NCI-H460 (cell line): ENCODE results near the gene FTO. TPM values are rescaled to one million over a fixed set of nuclear protein-coding genes. Genes with fewer than 3 reads are reported as not detected.
"Not testable (repeated sequence)": the region's sequence is repeated elsewhere in the genome, so short reads cannot be mapped to it uniquely, and the experiment has no call there.

Experiments
- DNase-seq: peaks from one replicate; pipeline ENCODE4 v3.0.0-alpha.2; 2016; ENCODE audit warnings: low read depth; ENCODE audit errors: extremely low read depth
- polyA plus RNA-seq: library from polyadenylated mRNA; depleted of rRNA; stranded (reverse); fragments of >200 nt; gene quantifications from 2 replicates; pipeline ENCODE4 v1.2.3, GENCODE V29; 2014; cell fraction: nucleus; rRNA removed
- total RNA-seq: library from RNA; depleted of rRNA; stranded (reverse); fragments of >200 nt; shearing (Covaris generic); gene quantifications from 2 replicates; pipeline ENCODE4 v1.2.3, GENCODE V29; 2014; rRNA removed

FTO gene
- total RNA-seq = 39.7 and 41.2 TPM in 2 replicates
- polyA plus RNA-seq = 22.5 and 32.5 TPM in 2 replicates

GRCh38 chr16:53703590-53704444, at the start of gene FTO, which contains the start of gene RPGRIP1L:
TSS of gene FTO (plus strand) at chr16:53704156.
TSS of gene RPGRIP1L (minus strand) at chr16:53703859. CDS start at chr16:53700723, 3,136 bp downstream.
- peak; percentile 98 for DNase-seq

GRCh38 chr16:53654946-53655345, 49.0 kb upstream of the FTO start:
- DNase-seq = no peak

DNA sequence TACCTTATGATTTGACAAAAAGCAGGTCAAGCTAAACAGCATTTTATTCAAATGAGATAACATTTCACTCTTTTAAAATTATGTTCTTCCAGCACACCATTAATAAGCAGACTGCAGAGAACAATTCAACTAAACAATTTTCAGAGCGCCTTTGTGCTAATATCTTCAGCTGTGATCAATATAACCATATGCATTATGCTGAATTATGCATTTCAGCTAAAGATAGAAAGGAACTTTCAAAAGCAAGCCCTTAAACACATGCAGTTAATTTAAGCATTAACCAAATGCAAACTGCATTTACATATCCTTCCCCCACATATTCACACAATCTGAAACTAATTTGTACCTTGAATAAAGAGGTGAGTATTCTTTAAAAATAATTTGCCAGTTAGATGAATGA, 41.9 kb upstream of the FTO start:
- no peak for DNase-seq

- no peak for DNase-seq
These were observed 39.1 kb upstream of the FTO start for GRCh38 chr16:53664724-53665345.

GRCh38 chr16:53666786-53667415, 37.1 kb upstream of the FTO start:
- DNase-seq = no peak

DNA sequence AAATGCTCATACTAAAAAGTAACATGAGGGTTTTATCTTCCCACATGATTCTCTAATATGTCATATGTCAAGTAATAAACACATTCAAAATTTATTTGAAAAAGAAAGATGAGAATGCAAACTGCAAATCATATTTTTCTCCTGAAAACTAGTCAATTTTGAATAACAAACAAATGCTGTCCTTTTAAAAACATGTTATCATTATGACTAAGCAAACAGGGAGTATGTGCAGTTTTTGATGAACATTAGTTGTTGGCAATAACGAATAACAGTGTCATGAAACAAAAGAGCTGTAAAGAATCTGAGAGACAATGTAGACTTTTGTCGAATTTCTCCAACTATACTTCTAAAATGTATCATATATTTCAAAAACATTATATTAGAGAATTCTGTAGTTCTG, 35.1 kb upstream of the FTO start:
- peak; percentile 24 for DNase-seq

DNA sequence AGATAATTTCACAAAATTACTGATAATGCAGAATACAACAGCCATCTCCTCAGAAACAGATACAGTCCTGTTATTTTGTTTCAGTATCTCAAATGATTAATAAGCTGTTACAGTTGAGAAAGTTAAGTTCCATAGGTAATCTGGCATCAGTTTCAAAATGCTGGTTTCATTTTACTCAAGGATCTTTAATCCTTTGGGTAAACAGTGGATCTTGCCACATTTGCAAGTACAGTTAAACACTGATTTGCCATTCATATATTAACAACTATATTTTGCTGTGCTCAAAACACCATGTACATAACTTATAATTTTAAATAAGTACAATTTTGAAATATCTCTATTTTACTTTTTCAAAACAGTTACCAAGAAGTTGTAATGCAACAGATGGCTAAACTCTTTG, 31.5 kb upstream of the FTO start:
- DNase-seq = no peak

- DNase-seq = no peak
These were observed 30.8 kb upstream of the FTO start for GRCh38 chr16:53673189-53673588.

- no peak for DNase-seq
These were observed 25.8 kb upstream of the FTO start for GRCh38 chr16:53678155-53678554.

GRCh38 chr16:53678756-53679343, 25.1 kb upstream of the FTO start:
- DNase-seq = no peak

GRCh38 chr16:53680756-53681155, 23.2 kb upstream of the FTO start:
- DNase-seq = no peak

DNA sequence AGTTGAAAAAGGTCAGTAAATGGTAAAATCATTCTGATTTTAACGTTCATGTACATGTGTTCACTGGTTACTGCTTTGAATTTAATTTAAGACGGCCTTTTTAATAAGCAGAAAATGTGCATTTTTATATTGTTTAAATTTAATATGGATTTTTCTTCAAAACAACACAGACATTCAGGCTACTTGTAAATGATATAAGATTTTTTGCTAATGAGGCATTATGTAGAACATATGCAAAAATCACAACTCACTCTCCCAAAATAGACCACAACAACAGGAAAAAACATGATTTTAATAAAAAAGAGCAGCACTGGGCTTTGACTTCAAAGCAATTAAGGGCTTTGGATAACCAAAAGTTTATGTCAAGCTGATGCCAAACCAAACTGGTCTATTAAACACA, 22.6 kb upstream of the FTO start:
- DNase-seq = no peak

DNA sequence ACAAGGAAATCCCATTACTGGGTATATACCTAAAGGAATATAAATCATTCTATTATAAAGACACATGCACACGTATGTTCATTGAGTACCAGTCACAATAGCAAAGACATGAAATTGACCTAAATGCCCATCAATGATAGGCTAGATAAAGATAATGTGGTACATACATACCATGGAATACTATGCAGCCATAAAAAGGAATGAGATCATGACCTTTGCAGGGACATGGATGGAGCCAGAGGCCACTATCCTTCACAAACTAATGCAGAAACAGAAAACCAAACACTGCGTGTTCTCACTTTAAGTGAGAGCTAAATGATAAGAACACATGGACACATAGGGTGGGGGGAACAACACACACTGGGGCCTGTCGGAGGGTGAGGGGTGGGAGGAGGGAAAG, 18.6 kb upstream of the FTO start:
- not testable (repeated sequence) for DNase-seq

DNA sequence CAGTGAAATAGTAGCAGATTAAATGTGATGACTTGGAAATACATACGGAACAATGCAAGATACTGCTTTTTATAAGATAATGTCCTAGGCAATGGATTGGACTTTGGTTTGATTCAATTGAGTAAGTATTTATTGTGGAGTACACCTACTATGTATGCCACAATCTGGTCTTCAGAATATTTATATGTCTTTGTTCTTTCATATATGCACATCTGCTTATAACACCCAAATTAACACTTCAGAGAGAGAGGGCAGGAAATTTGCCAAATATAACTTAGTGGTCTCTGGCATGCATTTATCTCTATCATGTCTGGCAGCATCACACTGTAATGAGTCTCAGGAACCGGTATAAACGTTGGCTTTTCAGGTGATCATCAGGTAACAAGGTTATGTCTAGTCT, 17.2 kb upstream of the FTO start:
- DNase-seq = no peak

- DNase-seq = no peak
These were observed 14.3 kb upstream of the FTO start for GRCh38 chr16:53689636-53690035.

- DNase-seq = no peak
These were observed 13.2 kb upstream of the FTO start for GRCh38 chr16:53690771-53691170.

GRCh38 chr16:53692146-53692545, 11.8 kb upstream of the FTO start:
- peak; percentile 58 for DNase-seq

GRCh38 chr16:53693320-53693719, 10.6 kb upstream of the FTO start:
- no peak for DNase-seq

GRCh38 chr16:53695070-53695469, 8.9 kb upstream of the FTO start:
- no peak for DNase-seq

- DNase-seq = not testable (repeated sequence)
These were observed 5.7 kb upstream of the FTO start for GRCh38 chr16:53698271-53698670.

GRCh38 chr16:53704445-53704813, 473 bp downstream of the FTO start:
- no peak for DNase-seq
